NCI-H2196 treated with DMSO at 0.1 percent for 48 hours (cell line): ENCODE results near the gene COL18A1.
"Not testable (repeated sequence)": the region's sequence is repeated elsewhere in the genome, so short reads cannot be mapped to it uniquely, and the experiment has no call there.

ENCODE experiments used
- DNase-seq: peaks from one replicate; lab custom pipeline; 2025; ENCODE audit not compliant: unreplicated experiment; lab: John Stamatoyannopoulos, UW

COL18A1 gene

DNA sequence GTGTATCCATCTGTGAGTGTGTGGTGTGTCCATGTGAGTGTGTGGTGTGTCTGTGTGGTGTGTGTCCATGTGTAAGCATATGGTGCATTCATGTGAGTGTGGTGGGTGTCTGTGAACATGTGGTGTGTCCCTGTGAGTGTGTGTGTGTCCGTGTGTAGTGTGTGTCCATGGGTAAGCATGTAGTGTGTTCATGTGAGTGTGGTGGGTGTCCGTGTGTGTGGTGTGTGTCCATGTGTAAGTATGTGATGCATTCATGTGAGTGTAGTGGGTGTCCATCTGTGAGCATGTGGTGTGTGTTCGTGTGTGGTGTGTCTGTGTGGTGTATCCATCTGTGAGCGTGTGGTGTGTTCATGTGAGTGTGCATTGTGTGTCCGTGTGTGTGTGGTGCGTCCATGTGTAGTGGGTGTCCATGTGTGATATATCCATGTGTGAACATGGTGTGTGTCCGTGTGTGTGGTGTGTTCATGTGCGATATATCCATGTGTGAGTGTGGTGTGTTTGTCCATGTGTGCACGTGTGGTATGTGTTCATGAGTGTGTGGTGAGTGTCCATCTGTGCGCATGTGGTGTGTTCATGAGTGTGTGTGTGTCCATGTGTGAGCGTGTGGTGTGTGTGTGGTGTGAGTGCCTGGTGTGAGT, 124.9 kb downstream of the COL18A1 start:
- DNase-seq: no peak

DNA sequence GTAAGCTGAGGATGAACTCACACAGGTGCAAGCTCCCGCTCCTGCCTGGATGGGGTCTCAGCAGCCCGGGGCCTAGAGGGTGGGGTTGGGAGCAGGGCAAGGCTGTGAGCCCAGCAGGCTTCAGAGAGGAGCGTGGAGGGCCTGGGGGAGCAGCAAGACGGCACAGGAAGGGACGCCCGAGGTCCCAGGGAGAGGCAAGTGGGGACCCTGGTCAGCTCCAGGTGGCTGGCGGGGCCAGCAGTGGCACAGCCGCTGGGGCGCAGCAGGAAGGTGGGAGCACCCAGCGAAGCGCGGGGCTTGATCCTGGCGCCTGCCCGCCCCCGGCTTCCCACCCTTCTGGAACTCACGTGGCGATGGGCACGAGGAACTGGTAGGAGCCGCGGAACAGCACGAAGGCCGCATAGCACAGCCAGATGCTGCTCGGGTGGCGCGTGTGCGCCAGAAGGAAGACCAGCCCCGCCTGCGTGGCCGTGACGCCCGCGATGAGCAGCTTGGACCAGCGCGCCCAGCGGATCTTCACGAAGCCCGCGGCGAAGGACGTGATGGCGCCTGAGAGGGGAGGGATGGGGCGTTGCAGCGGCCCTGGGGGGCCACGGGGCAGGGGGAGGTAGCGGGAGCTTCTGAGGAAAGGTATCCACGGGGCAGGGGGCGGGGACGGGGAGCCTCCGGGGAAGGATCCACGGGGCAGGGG, 125.6 kb downstream of the COL18A1 start:
- no peak for DNase-seq

DNA sequence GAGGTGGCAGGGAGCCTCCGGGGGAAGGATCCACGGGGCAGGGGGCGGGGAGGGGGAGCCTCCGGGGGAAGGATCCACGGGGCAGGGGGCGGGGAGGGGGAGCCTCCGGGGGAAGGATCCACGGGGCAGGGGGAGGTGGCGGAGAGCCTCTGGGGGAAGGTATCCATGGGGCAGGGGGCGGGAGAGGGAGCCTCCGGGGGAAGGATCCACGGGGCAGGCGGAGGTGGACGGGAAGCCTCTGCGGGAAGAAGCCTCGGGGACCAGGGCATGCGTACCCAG, 126.1 kb downstream of the COL18A1 start:
- DNase-seq: not testable (repeated sequence)

DNA sequence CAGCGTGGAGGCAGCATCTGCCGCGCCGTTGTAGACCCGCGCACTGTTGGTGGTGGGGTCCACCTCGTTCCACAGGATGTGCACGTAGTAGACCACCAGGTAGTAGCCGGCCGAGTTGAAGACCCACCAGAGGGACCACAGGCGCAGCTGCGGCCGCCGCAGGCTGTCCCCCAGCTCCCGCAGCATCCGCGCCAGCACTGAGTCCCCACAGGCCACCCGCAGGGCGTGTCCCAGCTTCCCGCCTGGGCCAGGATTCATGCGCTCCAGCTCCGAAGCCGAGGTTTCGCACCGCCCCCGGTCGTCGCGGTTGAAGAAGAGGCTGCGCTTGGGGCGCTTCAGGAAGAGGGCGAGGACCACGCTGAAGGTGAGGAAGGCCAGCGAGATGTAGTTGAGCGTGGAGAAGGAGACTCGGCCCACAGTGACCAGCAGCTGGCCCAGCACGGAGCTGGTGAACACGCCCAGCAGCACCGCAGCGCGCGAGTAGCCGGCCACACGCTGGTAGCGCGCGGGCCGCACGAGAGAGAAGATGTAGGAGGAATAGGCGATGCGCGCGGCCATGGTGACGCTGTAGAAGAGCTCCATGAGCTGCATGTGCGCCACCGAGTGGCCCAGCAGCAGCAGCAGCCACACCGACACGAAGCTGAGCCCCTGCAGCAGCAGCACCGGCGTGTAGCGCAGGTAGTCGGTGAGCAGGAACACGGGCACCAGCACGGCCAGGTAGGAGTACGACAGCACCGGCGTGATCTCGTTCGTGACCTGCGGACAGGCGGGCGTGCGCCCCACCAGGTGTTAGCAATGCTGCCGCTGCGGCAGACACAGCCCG, 126.6 kb downstream of the COL18A1 start:
- no peak for DNase-seq

DNA sequence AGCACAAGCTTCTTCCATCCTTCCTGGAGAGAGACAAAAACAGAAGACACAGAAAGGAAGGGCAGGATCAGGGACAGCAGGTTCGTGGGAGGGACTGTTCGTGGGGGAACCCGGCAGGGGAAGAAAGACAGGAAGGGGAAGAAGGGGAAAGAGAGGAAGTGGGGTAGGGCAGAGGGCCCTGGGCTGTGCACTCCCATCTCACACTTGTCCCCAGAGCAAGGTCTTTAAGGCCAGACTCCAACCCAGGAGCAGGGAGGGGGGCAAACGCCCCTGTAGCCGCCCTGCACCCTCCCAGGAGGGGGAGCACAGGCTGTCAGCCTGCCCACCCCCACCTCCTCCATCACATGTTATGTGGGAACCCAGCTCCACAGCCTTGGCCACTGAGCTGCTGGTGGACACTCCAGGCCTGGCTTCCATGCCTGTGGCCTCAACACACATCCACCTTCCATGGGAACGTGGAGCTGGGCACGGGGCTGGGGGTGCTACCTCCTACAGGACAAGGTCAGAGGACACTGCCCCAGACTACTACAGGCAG, 127.9 kb downstream of the COL18A1 start:
- no peak for DNase-seq

DNA sequence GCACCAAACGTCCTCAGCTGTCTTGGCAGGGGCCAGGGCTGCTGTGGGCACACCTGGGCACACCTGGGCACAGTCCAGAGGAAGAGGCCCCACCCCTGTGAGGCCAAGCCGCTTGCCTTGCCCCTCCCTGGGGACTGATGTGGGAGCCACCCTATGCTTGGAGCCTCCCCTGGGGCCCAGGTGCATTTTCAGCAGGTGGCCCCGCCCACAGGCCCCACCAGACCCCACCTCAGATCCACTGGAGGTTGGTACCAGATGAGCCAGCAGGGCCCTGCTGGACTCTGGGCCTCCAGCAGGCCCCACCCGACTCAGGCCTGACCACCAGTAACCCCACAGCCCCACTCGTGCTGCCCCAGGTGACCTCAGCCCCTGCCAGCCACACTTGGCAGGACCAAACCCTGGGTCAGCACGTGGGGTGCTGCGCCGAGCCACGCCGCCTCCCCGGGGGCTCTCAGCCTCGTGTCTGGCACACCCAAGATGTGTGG, 128.4 kb downstream of the COL18A1 start:
- DNase-seq: no peak

DNA sequence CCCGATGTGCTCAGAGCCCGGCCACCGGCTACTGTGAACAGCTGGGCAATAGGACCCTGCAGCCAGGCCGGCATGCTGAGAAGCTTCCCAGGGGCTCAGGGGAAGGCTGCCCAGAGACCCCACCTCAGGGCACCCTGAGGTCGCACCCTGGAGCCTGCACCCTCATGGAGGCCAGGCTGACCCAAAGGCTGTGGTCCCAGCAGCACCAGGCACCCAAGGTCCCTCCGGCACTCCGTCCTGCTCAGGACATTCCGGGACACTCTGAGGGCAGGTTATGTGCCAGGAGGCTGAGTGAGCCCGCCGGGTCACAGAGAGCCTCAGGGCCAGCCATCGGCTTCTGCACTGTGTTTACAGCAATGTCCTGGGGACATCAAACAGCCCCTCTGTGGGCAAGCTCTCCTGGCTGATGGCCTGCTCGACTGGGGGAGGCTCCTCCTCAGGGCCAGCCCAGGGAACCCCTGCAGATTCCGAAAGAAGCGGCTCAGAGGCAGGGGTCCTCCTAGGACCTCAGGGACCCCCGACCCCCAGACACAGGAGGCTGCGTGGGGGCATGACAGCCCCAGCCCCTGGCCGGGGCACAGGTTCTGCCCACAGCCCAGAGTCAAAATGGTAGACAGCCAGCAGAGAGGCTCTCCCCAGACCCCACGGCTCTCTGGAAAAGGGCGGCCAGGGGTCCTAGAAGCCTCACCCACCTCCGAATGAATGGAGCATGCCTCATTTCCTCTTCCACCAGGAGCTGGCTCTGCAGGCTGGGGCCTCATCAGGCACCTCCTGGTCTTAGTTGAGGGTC, 129.1 kb downstream of the COL18A1 start:
- no peak for DNase-seq

DNA sequence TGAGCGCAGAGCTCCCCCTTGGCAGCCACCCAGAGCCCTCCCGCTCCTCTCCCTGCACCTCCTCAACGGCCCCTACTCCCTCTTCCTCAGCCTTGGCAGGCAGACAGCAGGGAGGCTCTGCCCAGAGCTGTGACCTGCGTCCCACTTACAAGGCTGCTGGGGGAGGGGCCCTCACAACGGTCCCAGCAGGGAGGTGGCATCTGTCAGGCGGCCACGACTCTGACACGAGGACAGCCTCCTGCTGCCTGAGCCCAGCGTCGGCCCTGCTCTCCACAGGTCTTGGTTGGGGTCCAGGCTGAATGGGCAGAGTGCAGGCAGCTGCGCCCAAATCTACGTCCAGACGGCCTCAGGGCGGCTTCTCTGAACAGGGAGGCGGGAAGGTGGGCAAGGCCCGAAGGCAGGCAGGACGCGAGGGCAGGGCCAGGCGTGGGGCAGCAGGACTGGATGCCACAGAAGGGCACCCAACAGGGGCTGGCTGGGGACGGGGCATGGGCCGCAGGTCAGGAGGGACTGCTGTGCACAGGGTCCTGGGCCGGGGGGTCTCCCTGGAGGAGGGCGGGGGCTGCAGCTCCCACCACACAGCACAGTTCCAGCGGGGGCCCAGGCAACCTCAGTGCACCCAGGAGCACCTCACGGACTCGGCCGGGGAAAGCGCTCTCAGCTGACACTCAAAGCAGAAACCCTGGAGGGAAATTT, 129.8 kb downstream of the COL18A1 start:
- no peak for DNase-seq

DNA sequence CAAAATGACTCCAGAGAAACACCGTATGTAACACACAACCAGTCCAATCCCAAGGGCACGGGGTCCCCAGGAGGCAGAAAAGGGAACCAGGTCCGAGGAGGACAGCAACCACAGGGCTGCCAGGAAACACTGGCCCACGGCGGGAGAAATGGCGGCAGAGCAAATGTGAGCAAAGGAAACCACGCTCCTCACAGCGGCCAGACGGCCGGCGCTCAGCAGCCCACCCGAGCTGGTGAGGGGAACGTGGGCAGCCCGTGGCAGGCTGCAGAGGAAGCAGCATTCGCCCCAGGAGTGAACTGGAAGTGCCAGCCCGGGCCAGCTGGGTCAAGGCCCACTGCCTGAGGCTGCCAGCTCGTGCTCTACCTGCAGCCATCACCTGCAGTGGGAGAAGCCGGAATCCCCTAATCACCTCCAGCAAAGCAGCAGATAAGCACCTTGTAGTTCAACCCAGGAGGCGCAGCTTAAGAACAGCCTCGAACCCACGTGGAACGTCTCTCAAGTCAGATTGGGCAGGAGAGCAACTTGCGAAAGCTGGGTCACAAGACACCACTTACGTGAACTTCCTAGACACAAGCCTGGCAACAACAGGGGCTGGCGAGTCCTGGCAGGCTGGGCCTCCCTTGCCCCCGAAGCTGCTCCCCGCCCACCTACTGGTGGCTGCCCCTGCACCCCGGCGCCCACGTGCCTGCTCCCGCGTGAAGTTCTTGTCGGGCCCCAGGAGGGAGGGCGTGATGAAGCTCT, 130.5 kb downstream of the COL18A1 start:
- DNase-seq: no peak

DNA sequence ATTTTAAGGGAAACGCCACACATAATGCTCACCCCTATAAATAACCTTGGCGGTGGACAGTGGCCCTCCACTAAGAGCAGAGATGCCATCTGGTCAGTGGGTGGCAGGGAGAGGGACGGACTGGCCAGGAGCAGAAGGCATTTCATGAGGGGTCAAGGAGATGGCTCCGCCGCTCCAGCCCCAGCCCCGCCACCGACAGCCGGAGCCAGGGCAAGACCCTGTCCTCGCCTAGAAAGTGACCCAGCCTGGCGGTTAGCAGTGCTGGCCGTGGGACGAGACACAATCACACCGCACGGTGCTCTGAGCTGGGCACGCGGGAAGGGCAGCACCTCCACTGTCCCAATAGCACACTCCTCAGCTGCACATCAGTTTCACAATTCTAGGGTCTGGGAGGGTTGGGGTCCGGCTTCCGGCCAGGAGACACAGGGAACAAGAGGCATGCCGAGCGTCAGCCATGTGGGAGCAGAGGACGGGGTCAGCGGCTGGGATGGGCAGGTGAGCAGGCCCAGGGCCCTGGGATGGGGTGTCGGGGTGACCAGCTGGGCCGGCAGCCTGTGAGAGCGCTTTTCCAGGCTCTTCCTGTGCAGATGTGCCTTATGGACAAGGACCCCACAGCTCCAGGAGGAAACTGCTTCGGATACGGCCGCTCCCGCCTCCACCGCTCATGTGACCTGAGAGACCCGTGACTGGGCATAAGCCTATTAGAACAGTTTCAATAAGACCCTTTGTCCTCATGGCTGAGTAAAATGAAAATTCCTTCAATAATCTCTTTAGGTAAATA, 131.5 kb downstream of the COL18A1 start:
- DNase-seq: no peak

DNA sequence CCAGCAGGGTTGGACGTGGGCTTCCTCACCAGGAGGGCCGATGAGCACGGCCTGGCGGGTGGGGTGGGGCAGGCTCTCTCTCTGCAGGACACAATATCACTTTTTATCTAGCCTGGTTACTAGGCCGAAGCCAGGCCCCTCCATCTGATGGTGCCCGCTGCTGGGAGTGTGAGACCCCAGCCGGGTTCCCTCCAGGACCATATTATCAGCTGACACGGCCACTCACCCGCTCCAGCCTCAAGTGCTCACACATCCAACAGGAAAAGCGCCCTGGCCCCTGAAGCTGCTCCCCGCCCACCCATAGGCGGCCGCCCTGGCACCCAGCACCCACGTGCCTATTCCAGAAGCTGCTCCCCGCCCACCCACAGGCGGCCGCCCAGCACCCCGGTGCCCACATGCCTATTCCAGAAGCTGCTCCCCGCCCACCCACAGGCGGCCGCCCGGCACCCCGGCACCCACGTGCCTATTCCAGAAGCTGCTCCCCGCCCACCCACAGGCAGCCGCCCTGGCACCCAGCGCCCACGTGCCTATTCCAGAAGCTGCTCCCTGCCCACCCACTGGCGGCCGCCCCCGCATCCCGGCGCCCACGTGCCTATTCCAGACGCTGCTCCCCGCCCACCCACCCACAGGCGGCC, 132.3 kb downstream of the COL18A1 start:
- DNase-seq: no peak

DNA sequence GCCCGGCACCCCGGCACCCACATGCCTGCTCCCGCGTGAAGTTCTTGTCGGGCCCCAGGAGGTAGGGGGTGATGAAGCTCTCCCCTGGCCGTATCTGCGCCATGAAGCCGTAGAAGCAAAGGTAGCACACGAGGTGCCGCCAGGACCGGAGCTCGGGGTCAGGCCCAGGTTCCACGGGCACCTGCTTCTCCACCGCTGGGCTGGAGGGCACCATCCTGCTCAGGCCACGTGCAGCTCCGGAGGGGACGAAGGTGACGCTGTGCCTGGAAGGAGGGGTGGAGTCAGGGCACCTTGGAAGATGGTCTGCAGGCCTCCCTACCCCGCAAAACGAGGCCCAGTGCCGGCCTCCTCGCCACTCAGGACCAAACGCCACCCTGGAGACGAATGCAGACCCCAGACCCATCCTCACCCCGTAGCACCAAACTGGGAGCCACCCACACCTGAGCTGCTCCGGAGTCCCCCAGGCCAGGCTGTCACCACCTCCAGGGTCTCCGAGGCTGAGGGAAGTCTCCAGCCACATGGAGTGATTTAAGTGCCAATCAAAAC, 132.9 kb downstream of the COL18A1 start:
- no peak for DNase-seq

DNA sequence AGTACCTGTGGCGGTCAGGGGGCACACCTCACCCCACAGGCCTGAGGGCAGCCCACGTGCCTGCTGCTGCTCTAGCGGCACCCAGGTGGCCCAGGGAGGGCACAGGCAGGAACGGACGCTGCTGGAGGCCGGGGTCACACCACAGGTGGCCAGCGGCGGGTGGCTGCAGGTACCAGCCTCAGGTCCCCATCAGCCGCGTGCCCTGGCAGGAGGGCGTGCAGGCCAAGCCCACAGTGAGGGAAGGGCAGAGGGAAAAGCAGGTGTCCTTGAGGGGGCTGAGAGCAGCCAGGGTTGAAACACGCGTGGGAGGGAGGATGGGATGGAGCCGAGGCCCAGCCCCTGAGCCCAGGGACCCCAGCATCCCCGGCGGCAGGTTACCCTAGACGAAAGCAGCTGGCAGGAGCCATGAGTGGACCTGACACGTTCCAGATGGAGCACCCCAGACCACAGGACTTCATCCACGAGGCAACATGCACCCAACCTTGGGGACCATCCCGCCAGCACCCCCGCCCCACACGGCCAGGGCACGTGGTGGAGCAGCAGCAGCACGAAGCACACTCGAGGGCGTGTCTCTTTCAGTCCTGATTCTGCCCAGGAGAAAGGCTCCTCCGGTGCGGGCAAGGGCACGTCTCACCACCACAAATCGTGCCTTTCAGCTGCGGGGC, 133.5 kb downstream of the COL18A1 start:
- no peak for DNase-seq

DNA sequence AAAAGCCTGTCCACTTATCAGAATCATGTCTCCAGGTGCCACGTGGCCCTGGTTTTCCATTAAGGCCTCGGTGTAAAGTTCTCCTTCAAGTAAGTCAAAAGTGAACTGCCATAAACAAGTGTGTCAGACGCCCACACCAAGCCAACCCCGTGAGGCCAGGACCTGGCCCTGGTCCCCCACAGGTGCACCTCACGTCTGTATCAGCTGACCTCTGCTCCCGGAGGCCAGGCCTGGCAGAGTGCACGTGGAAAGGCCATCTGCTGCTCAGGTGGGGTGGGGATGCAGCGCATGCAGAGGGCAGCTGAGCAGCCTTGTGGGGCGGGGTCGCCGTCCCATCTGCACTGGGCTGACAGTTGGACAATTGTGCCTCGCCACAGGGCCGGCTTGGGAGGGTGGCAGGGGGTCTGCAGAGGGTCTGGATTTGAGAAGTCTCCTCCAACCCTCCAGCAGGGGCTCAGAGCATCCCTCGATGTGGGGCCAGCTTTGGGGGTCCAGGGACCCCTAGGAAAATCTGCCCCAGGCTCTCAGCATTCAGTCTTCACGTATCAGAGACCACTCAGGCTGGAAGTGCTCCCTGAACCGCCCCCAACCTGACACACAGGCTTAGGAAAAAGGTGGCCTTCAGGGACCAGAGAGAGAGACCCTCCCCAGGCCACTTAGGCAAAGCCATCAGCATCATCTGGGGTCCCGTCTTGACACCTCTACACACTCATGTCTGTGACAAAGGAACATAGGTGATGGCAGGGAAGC, 134.3 kb downstream of the COL18A1 start:
- DNase-seq: no peak

DNA sequence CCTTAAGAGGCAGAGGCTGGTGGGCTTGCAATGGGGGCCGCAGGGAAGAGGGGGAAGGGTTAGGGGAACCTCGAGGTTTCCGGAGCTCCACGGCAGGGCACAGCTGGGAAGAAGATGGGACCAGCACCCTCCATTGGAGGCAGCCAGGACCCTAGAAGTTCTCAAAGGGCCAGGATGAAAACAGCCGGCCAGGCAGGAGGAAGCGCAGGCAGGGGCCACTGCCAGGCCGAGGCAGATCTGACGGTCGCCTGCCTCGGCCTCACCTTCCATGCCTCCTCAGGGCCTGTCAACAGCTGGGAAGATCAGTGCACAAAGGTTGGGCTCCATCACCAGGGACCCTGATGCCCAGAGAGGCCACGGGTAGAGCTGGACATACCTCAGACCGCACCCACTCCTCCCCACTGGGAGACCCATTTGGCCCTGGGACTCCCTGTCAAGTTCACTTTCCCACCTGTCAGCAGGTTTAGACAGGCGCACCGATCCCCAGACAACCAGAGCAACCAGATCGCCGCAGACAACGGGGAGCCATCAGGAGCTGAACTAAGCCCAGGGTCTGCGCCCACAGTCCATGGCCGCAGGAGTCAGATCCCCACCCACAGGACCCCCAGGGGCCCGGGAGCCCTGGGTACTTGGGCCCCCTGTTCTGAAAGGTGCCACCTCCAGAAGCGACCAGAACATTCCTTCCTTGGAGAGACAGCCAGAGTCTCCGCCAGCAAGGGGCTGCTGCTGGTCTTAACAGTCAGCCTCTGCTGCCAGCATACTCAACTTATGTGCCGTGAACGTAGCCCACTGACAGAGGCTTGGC, 135.0 kb downstream of the COL18A1 start:
- DNase-seq: no peak

DNA sequence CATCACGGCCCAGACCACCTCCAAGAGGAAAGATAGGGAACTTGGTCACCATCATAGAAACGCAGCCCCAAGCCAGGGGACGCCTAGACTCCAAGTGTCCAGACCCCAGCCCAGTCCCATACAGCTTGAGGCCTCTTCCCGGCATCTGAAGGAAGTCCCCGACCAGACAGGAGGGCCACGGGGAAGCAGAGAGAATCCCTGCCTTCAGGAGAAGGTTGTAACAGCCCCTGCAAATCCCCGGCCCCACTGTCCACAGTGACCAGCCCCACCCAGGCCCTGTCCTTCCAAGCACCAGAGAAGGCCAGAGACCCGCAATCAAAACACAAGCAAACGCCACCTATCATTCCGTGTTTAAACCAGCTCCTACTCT, 135.6 kb downstream of the COL18A1 start:
- no peak for DNase-seq
